ENCODE data around the gene TMEM237. TPM values are rescaled to one million over a fixed set of nuclear protein-coding genes. Genes with fewer than 3 reads are reported as not detected.

Gene TMEM237, protein sequence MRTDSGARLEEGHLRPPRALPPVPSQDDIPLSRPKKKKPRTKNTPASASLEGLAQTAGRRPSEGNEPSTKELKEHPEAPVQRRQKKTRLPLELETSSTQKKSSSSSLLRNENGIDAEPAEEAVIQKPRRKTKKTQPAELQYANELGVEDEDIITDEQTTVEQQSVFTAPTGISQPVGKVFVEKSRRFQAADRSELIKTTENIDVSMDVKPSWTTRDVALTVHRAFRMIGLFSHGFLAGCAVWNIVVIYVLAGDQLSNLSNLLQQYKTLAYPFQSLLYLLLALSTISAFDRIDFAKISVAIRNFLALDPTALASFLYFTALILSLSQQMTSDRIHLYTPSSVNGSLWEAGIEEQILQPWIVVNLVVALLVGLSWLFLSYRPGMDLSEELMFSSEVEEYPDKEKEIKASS
- 18.4 to 23.4 TPM (median 21.1 TPM) in 5 replicates for total RNA-seq (2022; extraction: Qiagen RNA extraction; ENCODE audit: low read depth)

GRCh38 chr2:201643216-201643890 is at the start of gene TMEM237:
Gene TMEM237 (minus strand): TSS chr2:201643503. CDS start chr2:201643400, 103 bp downstream.

Other genes starting within 250 kb of the TMEM237 start
- 12.0 to 17.1 TPM (median 14.2 TPM) in 5 replicates for gene TRAK2, start 192.0 kb downstream of the TMEM237 start, total RNA-seq (2022; extraction: Qiagen RNA extraction; ENCODE audit: low read depth)
- gene STRADB, start 191.8 kb downstream of the TMEM237 start, total RNA-seq (2022; extraction: Qiagen RNA extraction; ENCODE audit: low read depth) = 19.9 to 24.3 TPM (median 23.2 TPM) in 5 replicates
- 0.08 TPM in 2 of 5 replicates, not detected in the others for gene MPP4, start 55.1 kb upstream of the TMEM237 start, total RNA-seq (2022; extraction: Qiagen RNA extraction; ENCODE audit: low read depth)
- 11.9 to 14.0 TPM (median 12.6 TPM) in 5 replicates for gene ALS2, start 137.4 kb upstream of the TMEM237 start, total RNA-seq (2022; extraction: Qiagen RNA extraction; ENCODE audit: low read depth)
- gene CDK15, start 163.0 kb upstream of the TMEM237 start, total RNA-seq (2022; extraction: Qiagen RNA extraction; ENCODE audit: low read depth) = not detected in 5 replicates

Data from A549 treated with DMSO at 1 μM for 4 hours (cell line).